HG03575 (cell line): ENCODE data around the gene AXIN2.

Experiments used
- ATAC-seq: cut with Tn5 transposase; IDR thresholded peaks from one replicate; pipeline ENCODE4 v1.9.1; 2021; ENCODE audit not compliant: unreplicated experiment, insufficient number of reproducible peaks, low FRiP score; ENCODE audit errors: extremely low read depth

AXIN2 gene

GRCh38 chr17:65557349-65558310, 3.8 kb downstream of the AXIN2 start:
- no peak for ATAC-seq

GRCh38 chr17:65556910-65557348, 4.5 kb downstream of the AXIN2 start:
- ATAC-seq: no peak

GRCh38 chr17:65556014-65556909, 5.2 kb downstream of the AXIN2 start:
- no peak for ATAC-seq

DNA sequence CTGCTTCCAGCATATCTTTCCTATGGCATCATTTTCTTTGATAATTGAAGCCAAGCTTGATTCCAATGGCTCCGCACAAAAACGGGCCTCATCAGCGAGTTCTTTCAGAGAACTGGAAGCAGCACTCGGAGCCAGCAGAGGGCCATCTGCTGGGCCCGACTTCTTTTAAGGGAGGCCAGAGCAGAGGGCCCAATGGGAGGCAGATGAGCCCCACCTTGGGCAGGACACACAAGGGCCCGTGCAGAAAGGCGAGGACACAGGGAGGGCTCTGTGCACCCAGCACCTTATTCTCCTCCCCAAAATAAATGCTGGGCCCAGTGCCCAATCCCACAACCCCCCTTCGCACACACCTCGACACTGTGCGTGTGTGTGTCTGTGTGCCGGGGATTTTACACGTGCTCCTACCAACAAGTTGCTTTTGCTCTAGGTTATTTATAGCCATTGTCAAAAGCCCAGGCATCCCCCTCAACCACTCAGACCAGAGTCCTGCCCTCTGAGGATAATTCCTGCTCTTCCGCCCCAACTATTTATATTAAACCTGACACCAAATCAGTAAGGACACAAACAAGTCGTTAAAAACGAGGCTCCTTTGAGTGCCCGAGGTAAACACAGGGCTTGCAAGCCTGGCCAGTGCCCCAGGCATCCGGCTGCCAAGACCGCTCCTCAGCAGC, 6.8 kb downstream of the AXIN2 start:
- ATAC-seq: no peak

DNA sequence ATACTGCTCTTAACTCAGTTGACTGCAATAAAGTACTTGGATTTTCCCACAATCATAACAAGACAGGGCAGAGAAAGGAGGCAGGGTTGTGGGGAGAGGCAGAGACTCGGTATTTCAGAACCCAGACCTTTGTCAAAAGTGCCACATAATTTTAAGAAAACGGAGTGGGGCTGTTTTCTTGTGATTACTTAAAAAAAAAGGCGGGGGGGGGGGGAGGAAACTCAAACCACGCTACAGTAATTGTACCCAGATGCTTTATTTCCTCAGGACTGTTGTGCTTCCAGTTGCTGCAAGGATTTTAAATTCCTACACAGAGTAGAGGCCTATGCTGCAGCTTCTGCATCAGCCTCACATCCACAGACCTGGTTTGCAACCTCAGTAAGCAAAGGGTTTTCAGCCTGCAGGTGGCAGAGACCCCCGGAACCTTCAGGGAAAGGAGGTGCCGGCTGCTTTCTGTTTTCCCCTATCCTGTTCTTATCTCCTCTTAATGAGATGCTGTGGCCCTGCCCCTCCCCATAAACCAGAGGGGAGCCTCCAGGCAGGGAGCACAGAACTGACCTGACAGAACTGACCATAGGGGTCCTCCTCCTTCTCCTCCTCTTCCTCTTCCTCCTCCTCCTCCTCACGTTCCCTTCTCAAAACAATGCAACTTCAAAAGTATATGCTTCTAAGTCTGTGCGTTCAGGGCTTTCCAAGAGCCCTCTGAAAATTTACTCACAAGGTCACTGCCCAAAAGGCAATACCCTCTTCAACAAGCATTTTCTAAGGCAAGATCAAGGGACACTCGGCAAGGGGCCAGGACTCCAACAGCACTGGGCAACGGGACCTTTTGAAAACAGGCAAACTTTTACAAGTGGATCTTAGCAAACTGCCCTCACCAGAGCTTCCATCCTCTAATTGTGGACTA, 7.5 kb downstream of the AXIN2 start:
- no peak for ATAC-seq

DNA sequence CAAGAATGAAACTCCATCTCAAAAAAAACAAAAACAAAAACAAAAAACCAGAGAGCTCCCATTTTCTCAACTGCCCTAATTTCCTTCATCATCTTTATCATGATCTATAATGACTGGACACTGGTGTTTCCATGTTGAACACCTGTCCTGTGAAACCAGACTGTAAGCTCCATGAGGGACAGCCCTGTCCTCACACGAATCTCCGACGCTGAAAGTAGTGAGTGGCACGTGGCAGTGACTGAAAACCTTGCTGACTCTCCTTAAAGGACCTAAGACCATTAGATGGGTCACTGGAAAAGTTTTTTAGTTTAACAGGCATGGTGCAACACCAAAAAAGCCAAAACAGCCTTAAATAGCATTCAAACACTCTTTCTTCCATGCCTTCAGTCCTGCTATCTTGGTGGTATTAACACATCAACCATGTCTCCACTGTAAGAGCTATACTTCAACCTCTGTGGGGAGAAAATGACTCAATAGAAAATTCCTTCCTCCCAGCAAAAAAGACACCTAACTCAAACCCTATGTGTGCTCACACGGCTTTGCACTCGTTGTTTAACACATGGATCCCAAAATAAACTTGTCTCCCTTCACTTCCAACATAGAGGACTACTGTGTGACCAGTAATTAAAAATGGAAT, 8.3 kb downstream of the AXIN2 start:
- ATAC-seq: no peak

- no peak for ATAC-seq
Observed at GRCh38 chr17:65552214-65552613, 9.2 kb downstream of the AXIN2 start.

DNA sequence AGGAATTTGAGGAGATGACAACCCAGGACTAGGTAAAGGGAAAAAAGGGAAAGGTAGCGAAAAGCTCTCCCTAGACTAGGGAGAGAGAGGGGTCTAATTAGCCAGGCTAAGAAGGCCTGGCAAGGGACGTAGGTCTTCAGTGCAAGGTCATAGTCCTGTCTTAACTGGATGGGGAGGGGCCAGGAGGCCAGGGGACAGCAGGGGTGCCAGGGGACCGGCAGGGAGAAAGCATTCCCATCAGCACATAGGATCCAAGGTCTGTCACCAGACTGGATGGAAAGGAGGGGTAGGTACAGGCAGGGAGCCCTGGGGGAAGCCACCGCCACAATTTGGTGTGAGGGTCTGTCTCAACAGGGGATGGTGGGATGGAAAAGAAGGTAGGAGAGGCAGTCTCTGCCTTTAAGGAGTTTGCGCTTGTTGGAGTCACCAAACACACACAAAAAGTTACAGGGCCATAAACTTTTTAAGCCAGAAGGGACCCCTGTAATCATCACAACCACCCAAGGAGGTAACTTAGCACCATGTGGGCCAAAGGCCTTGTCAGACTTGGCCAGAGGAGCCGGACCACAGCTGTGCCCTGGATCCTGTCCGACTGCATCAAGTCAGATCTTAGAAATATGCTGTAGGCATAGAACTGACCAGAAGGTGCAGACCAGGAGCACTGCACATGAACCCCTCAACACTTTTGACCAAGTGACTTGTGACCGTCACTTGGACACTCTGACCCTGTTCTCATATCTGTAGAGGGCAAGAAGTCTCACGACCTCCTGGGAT, 10.0 kb downstream of the AXIN2 start:
- ATAC-seq: no peak

DNA sequence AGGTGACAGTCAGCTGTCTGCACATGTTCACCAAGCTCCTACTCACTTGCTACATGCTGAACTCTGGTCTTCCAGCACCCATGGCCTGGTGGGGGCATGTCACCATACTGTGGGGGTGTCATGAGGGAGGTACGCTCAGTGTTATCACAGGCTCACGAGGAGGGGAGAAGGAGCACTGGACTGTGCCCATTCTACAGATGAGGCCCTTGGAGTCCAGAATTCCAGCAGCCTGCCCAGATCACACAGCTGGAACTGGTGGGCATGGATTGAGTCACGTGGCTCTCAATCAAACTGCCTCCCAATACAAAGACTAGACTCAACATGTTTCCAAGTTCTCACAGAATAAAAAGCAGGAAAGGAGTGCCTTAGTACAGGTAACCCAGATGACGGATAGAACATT, 10.7 kb downstream of the AXIN2 start:
- no peak for ATAC-seq

DNA sequence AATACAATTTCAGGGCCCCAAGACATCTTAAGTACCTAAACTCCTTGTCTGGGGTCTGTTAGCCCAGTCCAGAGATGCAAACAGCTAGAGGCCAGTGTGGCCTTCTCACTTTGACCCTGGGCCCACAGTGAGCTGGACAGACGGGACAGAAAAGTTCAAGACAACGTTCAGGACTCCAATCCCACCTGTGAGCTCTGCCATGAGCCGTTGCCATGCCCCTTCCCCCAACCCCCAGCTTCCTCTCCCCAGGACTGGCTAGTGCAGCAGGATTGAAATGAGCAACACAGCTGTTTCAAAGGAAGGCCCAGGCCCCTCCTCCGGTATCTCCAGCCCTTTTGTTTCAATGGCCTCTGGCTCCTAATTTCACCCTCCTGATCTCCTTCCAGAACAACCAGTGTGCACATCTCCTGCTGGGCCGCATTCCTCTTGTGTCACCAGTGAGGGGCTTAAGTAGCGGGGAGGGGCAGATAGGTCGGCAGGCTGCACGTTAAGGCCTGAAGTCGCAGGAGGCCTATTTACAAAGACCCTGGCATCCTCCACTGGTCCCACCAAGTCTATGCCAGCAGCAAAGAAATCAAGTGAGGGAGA, 11.3 kb downstream of the AXIN2 start:
- ATAC-seq: no peak

- ATAC-seq: no peak
Observed at GRCh38 chr17:65548269-65548969, 13.0 kb downstream of the AXIN2 start.

DNA sequence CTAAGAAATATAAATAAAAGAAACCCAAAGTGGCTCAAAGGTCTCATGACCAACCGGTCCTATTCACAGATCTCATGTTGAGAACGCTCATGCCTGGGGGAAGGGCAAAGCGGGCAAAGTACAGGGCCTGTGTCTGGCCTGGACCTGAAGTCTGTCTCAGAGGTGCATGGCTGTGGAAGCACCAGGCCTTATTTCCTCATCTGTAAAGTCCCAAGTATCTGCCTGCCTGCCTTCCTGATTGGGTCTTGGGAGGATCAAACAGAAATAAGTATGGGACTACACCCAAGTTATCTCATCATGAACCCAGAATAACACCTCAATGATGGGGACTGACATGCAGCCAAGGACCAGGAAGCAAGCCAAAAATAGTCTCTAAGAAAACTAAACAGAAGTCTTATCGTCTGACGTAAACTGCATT, 14.2 kb downstream of the AXIN2 start:
- no peak for ATAC-seq

GRCh38 chr17:65546579-65546978, 14.9 kb downstream of the AXIN2 start:
- no peak for ATAC-seq

GRCh38 chr17:65545705-65546523, 15.5 kb downstream of the AXIN2 start:
- no peak for ATAC-seq

DNA sequence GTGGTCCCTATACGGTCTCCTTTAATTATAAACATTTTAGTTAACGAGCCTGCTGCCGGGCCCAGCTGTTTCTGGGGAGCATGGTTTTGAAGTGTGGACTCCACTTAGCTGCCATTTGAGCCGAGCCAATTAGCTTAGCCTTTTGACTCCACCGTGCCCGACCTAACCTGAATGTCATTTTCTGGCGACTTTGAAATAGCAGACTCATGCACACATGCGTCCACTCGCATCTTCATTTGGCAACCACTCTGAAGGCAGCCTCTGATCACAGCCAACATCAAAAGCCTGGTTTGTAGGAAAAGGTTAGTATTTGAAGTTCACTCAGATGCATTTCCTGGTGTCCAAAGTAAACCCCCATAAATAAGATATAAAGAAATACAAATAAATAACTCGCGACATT, 16.8 kb downstream of the AXIN2 start:
- no peak for ATAC-seq
